ENCODE results near the gene IRS1. TPM values are rescaled to one million over a fixed set of nuclear protein-coding genes. Genes with fewer than 3 reads are reported as not detected.

Gene IRS1
- total RNA-seq, 1 donor from 2014 or later = 16.9 TPM

DNA sequence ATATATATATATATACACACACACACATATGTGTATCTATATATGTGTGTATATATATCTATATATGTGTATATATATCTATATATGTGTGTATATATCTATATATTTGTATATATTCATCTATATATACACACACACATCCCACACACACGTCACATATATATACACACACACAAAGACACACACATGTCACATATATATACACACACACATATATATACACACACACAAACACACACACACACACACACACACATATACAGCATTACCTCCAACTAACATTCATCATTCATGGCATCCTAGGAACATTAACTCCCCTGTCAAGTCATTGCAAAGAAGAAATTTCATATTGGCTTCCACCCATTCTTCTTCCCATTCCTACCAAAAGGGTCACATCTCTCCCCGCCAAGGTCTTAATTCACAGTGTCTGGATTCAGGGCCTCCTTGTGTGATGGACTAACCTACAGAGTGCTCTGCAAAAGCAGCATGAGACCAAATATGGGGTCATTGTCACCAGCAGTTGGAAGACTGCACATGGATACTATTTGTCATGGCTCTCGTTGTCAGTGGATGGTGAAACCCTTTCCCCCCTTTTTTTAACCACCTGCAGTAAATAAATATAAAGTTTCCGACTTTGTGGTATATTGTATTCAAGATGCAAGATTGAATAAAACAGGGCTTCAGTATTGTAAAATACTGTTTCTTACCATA, 67.0 kb downstream of the IRS1 start:
- Histone ChIP-seq H3K4me1 (no peaks in the 10 kb centered on the region), H3K36me3 (no peaks in the 10 kb centered on the region), H3K27ac (no peak overlapping the region), H3K4me3 (no peak overlapping the region), H3K9me3 (no peaks in the 10 kb centered on the region), H3K27me3 (no peaks in the 10 kb centered on the region)
- no peak for DNase-seq (ENCODE audit: extremely low spot score in 2 of 2)
- no peak for TF ChIP-seq POLR2A (IDR thresholded peaks at IDR 0.05)
- no peak for TF ChIP-seq POLR2AphosphoS5 (IDR thresholded peaks at IDR 0.05; ENCODE audit: insufficient read depth in 1 of 2, low read depth in 1 of 2)
- TF ChIP-seq, protein P1, sequence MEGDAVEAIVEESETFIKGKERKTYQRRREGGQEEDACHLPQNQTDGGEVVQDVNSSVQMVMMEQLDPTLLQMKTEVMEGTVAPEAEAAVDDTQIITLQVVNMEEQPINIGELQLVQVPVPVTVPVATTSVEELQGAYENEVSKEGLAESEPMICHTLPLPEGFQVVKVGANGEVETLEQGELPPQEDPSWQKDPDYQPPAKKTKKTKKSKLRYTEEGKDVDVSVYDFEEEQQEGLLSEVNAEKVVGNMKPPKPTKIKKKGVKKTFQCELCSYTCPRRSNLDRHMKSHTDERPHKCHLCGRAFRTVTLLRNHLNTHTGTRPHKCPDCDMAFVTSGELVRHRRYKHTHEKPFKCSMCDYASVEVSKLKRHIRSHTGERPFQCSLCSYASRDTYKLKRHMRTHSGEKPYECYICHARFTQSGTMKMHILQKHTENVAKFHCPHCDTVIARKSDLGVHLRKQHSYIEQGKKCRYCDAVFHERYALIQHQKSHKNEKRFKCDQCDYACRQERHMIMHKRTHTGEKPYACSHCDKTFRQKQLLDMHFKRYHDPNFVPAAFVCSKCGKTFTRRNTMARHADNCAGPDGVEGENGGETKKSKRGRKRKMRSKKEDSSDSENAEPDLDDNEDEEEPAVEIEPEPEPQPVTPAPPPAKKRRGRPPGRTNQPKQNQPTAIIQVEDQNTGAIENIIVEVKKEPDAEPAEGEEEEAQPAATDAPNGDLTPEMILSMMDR (IDR thresholded peaks at IDR 0.05) = no peak
- intact Hi-C loops (cut with DNase I) = no loop called here

DNA sequence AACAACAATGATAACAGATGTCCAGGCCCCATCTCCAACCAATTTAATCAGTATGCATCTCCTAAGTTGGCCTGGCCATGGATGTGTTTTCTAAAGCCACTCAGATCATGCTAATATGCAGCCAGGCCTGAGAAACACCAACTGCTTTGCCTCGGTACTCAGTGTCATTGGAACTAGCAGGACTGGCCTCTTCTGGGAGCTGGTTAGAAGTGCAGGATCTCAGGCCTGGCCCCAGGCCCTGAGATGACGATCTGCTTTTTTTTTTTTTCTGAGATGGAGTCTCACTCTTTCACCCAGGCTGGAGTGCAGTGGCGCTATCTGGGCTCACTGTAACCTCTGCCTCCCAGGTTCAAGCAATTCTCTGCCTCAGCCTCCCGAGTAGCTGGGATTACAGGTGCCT, 69.1 kb downstream of the IRS1 start:
- Histone ChIP-seq H3K27ac (no peak overlapping the region), H3K9me3 (no peaks in the 10 kb centered on the region), H3K36me3 (no peaks in the 10 kb centered on the region), H3K27me3 (no peaks in the 10 kb centered on the region), H3K4me3 (no peak overlapping the region), H3K4me1 (peaks cover 7% of the 10 kb centered on the region)
- DNase-seq (ENCODE audit: extremely low spot score in 2 of 2) = no peak
- TF ChIP-seq, protein P1 (IDR thresholded peaks at IDR 0.05) = no peak
- TF ChIP-seq POLR2A (IDR thresholded peaks at IDR 0.05) (no peak), POLR2AphosphoS5 (IDR thresholded peaks at IDR 0.05; ENCODE audit: insufficient read depth in 1 of 2, low read depth in 1 of 2) (no peak)
- intact Hi-C loops (cut with DNase I) = no loop called here

DNA sequence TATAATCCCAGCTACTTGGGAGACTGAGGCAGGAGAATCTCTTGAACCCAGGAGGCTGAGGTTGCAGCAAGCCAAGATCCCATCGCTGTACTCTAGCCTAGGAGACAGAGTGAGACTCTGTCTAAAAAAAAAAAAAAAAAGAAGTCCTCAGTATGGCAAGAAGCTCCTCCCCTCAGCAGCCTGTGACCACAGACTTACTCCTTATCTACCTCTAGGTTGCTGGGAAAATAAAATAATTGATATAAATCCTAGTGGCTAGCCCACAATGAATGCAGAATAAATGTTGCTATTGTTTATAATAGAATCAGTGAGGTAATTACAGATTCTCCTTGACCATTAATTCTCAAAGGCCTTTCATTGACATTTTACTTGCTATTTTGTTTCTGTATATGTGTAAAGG, 70.6 kb downstream of the IRS1 start:
- H3K27ac ChIP-seq = no peak overlapping the region
- DNase-seq (ENCODE audit: extremely low spot score in 2 of 2) = no peak
- H3K36me3 ChIP-seq = no peaks in the 10 kb centered on the region
- H3K4me1 ChIP-seq = peaks cover 22% of the 10 kb centered on the region
- H3K9me3 ChIP-seq = no peaks in the 10 kb centered on the region
- H3K27me3 ChIP-seq = no peaks in the 10 kb centered on the region
- TF ChIP-seq POLR2A (IDR thresholded peaks at IDR 0.05) (no peak), POLR2AphosphoS5 (IDR thresholded peaks at IDR 0.05; ENCODE audit: insufficient read depth in 1 of 2, low read depth in 1 of 2) (no peak)
- TF ChIP-seq, protein P1 (IDR thresholded peaks at IDR 0.05) = no peak
- intact Hi-C loops (cut with DNase I) = no loop called here
- no peak overlapping the region for H3K4me3 ChIP-seq

DNA sequence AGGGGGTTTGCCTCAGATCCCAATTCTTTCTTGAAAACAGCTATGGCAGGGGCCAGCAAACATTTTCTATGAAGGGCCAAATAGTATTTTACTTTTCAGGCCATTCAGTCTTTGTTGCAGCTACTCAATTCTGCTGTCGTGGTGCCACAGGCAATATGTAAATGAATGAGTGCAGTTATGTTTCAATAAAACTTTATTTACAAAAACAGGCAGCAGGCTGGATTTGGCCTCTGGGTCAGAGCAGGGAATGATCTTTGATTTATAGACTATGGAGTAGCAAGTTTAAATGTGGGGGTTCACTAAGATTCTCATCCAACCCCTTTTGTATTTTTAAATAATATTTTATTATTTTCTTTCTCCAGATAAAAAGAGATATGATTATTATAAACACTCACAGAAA, 72.4 kb downstream of the IRS1 start:
- intact Hi-C loops (cut with DNase I) = no loop called here
- no peaks in the 10 kb centered on the region for H3K27me3 ChIP-seq
- DNase-seq (ENCODE audit: extremely low spot score in 2 of 2) = no peak

DNA sequence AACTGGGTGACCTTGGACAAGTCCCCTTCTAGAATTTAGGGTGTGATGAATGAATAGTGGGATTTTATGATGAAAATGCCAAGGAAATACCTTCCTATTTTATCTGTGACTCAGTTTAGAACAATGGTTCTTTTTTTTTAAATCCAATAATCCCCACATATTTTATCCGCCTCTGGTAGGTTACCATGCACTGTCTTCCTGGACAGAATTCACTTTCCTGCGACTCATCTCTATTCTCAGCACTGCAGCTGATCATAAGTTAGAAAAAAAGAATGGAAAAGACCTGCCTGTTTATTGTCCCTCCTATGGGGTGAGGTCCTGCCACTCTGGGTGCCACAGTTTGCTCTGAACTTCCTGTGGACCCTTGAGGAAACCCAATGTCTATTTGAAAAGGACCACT, 73.1 kb downstream of the IRS1 start:
- peak overlapping the region in 1 of 2 donors; percentile 7 for H3K4me3 ChIP-seq
- intact Hi-C loops (cut with DNase I) = no loop called here
- H3K9me3 ChIP-seq = no peaks in the 10 kb centered on the region
- no peak overlapping the region for H3K27ac ChIP-seq
- H3K36me3 ChIP-seq = no peaks in the 10 kb centered on the region
- H3K4me1 ChIP-seq = peaks cover 29% of the 10 kb centered on the region
- no peaks in the 10 kb centered on the region for H3K27me3 ChIP-seq
- no peak for TF ChIP-seq POLR2A (IDR thresholded peaks at IDR 0.05)
- TF ChIP-seq POLR2AphosphoS5 (IDR thresholded peaks at IDR 0.05; ENCODE audit: insufficient read depth in 1 of 2, low read depth in 1 of 2) = no peak
- TF ChIP-seq, protein P1 (IDR thresholded peaks at IDR 0.05) = no peak
- DNase-seq (ENCODE audit: extremely low spot score in 2 of 2) = no peak

More for the DNA sequence above, 72.4 kb downstream of the IRS1 start:
- Histone ChIP-seq H3K4me3 (no peak overlapping the region), H3K27ac (no peak overlapping the region), H3K4me1 (peaks cover 29% of the 10 kb centered on the region), H3K36me3 (no peaks in the 10 kb centered on the region), H3K9me3 (no peaks in the 10 kb centered on the region)
- TF ChIP-seq POLR2A (IDR thresholded peaks at IDR 0.05) (no peak), POLR2AphosphoS5 (IDR thresholded peaks at IDR 0.05; ENCODE audit: insufficient read depth in 1 of 2, low read depth in 1 of 2) (no peak)
- TF ChIP-seq, protein P1 (IDR thresholded peaks at IDR 0.05) = no peak

Measured in vagina (tissue), 2 donors.